Medulla oblongata (tissue), 1 donor: Measurements from ENCODE around the gene RNH1.

Experiments used
- DNase-seq: peaks from one replicate; pipeline ENCODE4 v3.0.0-alpha.2; 2015; ENCODE audit errors: extremely low spot score

Gene RNH1

GRCh38 chr11:499201-500076, 7.6 kb downstream of the RNH1 start:
- DNase-seq = no peak

- DNase-seq = no peak
Measured at GRCh38 chr11:498297-499181, 8.5 kb downstream of the RNH1 start.

- DNase-seq = no peak
Measured at GRCh38 chr11:497565-498296, 9.3 kb downstream of the RNH1 start.

GRCh38 chr11:496834-497564, 10.0 kb downstream of the RNH1 start:
- DNase-seq = no peak

- DNase-seq = no peak
Measured at GRCh38 chr11:495537-495931, 11.5 kb downstream of the RNH1 start.

- DNase-seq = peak; percentile 78
Measured at GRCh38 chr11:494761-495536, 12.1 kb downstream of the RNH1 start.

- no peak for DNase-seq
Measured at GRCh38 chr11:492427-493226, 14.4 kb downstream of the RNH1 start.

- DNase-seq = no peak
Measured at GRCh38 chr11:491358-491757, 15.7 kb downstream of the RNH1 start.

- no peak for DNase-seq
Measured at GRCh38 chr11:490930-491260, 16.1 kb downstream of the RNH1 start.

- no peak for DNase-seq
Measured at GRCh38 chr11:490186-490929, 16.7 kb downstream of the RNH1 start.

GRCh38 chr11:489610-490185, 17.3 kb downstream of the RNH1 start:
- DNase-seq = no peak

- DNase-seq = no peak
Measured at GRCh38 chr11:488992-489391, 18.1 kb downstream of the RNH1 start.

GRCh38 chr11:488579-488978, 18.5 kb downstream of the RNH1 start:
- DNase-seq = no peak

GRCh38 chr11:488062-488461, 19.0 kb downstream of the RNH1 start:
- DNase-seq = no peak

- no peak for DNase-seq
Measured at GRCh38 chr11:487571-488021, 19.4 kb downstream of the RNH1 start.

- no peak for DNase-seq
Measured at GRCh38 chr11:486189-486588, 20.9 kb downstream of the RNH1 start.

GRCh38 chr11:484616-485015, 22.4 kb downstream of the RNH1 start:
- no peak for DNase-seq

GRCh38 chr11:479311-479710, 27.7 kb downstream of the RNH1 start:
- no peak for DNase-seq
